GM12874 (cell line): ENCODE measurements around the gene NOD1.

Source experiments
- TF ChIP-seq, protein P1 (sequence below): IDR thresholded peaks from 2 replicates; pipeline ENCODE4 v1.5.1; 2011; ENCODE audit warnings: low read depth, mild to moderate bottlenecking, control low read depth, low read length, moderate library complexity; ENCODE audit not compliant: insufficient read depth

NOD1 gene

DNA sequence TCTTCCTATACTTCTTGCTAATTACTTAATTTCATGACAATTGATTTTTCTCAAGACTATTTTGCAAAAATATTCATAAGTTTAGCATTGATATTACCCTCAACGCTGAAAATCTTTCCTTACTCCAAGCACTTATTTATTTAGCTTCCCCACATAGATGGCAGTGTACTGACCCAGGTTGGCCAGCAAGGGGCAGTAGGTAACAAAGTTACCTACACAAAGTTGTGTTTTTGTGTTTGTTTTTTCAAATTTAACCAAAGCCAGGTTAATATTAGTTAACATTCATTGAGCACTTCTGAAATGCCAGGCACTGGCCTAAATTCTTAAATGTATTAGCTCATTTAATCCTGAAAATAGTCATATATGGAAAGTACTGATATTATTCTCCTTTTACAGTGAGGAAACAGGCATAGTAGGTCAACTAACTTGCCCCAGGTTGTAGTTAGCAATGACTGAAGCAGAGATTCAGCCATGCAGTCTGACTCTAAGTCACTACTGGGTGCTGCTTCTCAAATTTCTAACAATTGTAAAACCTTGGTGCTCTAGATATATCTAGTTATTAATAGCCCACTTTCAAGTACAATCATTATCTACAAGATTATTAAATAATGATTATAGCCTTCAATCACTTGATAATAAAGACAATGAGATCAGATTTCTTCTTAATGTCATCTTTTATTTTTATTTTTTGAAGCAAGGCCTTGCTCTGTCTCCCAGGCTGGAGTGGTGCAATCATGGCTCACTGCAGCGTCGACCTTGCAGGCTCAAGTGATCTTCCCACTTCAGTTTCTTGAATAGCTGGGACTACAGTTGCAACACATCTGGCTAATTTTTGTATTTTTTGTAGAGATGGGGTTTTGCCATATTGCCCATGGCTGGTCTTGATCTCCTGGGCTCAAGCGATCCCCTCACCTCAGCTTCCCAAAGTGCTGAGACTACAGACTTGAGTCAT is 31.8 kb upstream of the NOD1 start:
- TF ChIP-seq, protein P1, sequence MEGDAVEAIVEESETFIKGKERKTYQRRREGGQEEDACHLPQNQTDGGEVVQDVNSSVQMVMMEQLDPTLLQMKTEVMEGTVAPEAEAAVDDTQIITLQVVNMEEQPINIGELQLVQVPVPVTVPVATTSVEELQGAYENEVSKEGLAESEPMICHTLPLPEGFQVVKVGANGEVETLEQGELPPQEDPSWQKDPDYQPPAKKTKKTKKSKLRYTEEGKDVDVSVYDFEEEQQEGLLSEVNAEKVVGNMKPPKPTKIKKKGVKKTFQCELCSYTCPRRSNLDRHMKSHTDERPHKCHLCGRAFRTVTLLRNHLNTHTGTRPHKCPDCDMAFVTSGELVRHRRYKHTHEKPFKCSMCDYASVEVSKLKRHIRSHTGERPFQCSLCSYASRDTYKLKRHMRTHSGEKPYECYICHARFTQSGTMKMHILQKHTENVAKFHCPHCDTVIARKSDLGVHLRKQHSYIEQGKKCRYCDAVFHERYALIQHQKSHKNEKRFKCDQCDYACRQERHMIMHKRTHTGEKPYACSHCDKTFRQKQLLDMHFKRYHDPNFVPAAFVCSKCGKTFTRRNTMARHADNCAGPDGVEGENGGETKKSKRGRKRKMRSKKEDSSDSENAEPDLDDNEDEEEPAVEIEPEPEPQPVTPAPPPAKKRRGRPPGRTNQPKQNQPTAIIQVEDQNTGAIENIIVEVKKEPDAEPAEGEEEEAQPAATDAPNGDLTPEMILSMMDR = peak; percentile 56; the same call in 1 of the 2 replicates

DNA sequence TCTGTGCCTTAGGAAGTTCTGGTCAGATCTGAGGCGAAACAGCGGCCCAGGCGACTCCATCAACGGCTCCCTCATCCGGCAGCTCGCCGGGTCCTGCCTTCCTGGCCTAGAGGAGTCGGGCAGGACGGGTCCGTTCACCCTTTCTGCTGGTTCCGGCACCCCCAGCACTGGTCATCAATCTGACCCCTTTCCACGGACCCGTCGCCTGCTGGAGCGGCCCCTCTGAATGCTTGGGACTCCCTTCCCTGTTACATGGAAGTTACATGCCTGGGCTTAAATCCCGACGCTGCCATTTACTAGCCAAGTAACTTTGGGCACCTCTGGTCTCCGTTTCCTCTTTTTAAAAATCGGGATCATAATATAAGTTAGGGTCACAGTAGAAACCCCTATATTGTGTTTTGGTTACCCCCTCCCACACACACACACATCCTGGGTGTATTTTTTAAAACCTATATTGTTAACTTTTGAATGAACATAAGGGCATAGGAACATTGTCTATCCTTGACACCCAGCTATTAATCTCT is 26.7 kb upstream of the NOD1 start:
- TF ChIP-seq, protein P1 = no peak

DNA sequence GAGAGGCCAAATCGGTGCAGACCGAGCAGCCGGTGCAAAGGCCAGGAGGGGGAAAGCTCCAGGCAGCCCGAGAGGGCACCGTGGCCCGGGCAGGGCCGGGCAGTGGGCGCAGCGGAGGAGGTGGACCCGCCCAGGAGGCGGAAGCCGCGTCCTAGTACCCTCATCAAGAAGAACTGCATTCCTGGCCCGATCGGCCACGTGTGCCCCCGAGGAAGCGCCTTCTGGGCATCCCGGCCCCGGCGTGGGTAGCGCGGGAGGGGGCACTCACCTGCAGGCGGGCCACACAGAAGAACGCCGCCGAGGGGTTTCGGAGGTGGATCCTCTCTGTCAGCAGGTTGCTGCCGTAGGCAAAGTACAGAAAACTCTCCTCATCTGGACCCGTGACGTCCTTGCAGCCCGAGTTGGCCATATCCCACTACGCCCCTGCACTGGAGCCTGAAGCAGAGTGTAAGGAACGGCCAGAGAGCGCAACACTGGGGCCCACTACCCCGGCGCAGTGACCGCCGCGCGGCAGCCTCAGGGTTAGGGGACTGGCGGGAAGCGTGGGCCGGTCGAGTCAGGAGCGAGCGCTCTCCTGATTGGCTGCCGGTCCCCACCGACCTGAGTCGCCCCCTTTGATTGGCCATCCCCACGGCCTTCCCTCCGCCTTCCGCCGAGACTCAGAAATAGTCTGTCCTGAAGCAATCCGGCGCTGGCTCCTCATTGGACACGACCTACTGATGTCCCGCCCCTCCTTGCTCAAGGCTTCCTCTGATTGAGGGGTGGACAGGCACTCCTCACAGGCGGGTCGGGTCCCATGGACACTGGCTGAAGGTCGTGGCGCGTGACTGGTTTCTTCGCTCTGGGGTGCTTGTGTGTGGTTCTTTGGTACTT is 26.0 kb upstream of the NOD1 start, which contains the start of gene GGCT:
GGCT (minus strand) TSS at position 529 of the 873 bp plus-strand sequence; CDS start at position 409, 120 bp downstream.
- TF ChIP-seq, protein P1 = no peak

DNA sequence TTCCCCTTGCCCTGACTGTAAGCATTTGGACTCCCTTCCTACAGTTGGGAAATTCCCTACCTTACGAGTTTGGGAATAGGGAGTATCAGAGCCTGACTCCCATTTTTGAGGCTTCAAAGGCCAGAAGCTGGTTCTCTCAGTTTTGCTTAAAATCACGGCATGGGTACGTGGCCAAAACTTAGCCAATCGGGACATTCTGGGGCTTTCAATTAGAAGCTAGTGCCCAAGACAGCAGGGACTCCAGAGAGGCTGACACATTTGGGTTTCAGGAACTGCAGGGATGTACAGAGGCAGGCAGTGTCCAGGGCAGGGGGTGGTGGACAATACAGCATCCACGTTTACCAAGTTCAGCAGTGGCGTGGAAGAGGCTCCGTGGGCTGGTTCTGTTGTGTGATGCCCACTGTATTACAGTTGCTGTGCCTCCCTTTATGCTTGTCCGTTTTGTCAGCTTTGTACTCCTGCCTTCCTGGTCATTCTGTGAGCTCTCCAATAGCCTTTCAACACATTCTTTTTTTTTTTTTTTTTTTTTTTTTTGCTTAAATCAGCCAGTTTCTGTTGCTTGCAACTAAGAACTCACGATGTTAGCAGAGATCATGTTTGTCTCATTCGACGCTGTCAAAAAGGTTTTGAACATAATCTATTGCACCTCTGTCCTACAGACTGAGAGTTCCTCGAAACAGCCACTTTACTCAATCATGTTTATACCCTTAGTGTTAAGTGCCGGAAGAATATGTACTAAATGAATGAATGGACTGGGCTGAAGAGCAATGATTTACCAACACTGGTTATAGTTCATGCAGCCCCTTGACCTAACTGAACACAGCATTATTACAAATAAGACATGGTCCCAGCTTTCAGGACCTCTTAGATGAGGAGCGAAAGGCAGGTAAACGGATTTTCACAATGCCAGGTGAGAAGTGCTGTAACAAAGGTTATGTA is 25.0 kb upstream of the NOD1 start:
- TF ChIP-seq, protein P1 = no peak

DNA sequence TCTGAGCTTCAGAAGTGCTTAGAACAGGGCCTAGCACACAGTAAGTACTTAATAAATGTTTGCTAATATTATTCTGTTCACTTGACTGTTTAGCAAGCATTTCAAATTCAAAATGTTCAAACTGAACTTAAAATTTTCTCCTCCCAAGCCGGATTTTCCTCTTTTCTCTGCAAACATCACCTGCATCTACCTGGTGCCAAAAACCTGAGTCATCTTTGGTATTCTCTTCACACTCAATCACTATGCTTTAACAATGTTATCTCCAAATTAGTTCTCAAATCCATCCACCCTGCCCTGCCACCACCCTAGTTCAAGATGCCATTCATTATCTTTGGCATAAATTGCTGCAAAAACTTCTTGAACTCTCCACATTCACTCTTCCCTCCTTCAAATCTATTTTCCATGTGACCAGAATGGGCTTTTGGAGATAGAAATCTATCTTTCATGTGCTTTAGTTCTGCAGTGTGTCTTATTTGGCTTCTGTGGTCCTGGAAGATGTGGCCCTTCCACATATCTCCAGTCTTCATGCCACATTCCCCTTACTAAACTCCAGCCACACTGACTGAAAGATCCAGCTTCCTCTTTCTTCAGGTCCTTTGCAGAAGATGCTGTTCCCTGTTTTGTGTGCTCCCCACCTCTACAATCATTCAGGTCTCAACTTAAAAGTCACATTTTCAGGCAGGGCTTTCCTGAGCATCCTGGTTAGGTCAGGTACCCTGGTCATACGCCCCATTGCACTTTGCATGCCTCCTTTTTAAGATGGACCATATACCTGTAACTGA is 24.1 kb upstream of the NOD1 start:
- TF ChIP-seq, protein P1 = no peak

DNA sequence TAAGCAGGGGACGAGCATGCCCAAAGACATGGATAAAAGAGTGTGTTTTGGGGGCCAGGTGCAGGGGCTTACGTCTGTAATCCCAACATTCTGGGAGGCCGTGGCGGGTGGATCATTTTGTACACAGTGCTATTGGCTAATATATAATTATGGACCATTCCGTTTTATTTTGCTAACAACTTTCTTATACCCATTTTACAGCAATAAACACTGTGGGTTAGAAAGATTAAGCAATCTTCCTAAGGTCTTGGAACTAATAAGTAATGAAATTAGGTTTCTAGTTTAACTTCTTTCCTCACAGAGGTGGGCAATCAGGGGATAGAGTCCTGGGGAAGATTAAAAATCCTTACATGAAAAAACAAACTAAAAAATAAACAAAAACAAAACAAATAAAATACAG is 22.7 kb upstream of the NOD1 start:
- TF ChIP-seq, protein P1 = no peak
